Fibroblast of lung (primary cell): Measurements from ENCODE around the gene ADAT1. TPM values are rescaled to one million over a fixed set of nuclear protein-coding genes. Genes with fewer than 3 reads are reported as not detected.

Experiments
- DNase-seq, 2 donors: peaks; one replicate each; pipeline versions ENCODE4 v3.0.0 to v3.0.0-alpha.2; 2010; ENCODE audit warnings: low read depth in 2 of 2
- H2AFZ ChIP-seq: 2 replicates; pipeline ENCODE4 v1.5.1; 2012; ENCODE audit warnings: low read length, control low read depth, inconsistent platforms
- H3K27ac ChIP-seq: 2 replicates; pipeline ENCODE4 v1.5.1; 2011; ENCODE audit warnings: low read length, control low read depth; ENCODE audit not compliant: insufficient read depth
- H3K27me3 ChIP-seq: 2 replicates; pipeline ENCODE4 v1.5.1; 2011; ENCODE audit warnings: mild to moderate bottlenecking, low read length; ENCODE audit not compliant: control insufficient read depth, insufficient read depth
- H3K36me3 ChIP-seq: 2 replicates; pipeline ENCODE4 v1.5.1; 2011; ENCODE audit warnings: low read length; ENCODE audit not compliant: control insufficient read depth, insufficient read depth
- H3K4me1 ChIP-seq: 2 replicates; pipeline ENCODE4 v1.5.1; 2011; ENCODE audit warnings: low read length; ENCODE audit not compliant: control insufficient read depth, insufficient read depth; ENCODE audit errors: extremely low read depth
- H3K4me2 ChIP-seq: 2 replicates; pipeline ENCODE4 v1.5.1; 2011; ENCODE audit warnings: low read length, control low read depth; ENCODE audit not compliant: insufficient read depth; ENCODE audit errors: extremely low read depth
- H3K4me3 ChIP-seq, 4 experiments: fragments of 200-600 bp in 1 of 4; sonication (generic) in 1 of 4; replicated peaks in 1 of 4; 2 replicates each; pipeline ENCODE4 v1.5.1; 2011 to 2016; ENCODE audit warnings: low read length in 4 of 4, low read depth in 3 of 4, mild to moderate bottlenecking in 3 of 4, control low read depth in 2 of 4, inconsistent platforms in 1 of 4, mixed read lengths in 1 of 4; ENCODE audit not compliant: insufficient read depth in 1 of 4; ENCODE audit errors: control extremely low read depth in 1 of 4
- H3K79me2 ChIP-seq: 2 replicates; pipeline ENCODE4 v1.5.1; 2012; ENCODE audit warnings: mild to moderate bottlenecking, low read length, inconsistent platforms; ENCODE audit not compliant: control insufficient read depth, insufficient read depth
- H3K9ac ChIP-seq: 2 replicates; pipeline ENCODE4 v1.5.1; 2011; ENCODE audit warnings: mild to moderate bottlenecking, low read length, control low read depth; ENCODE audit not compliant: insufficient read depth
- H3K9me3 ChIP-seq: 2 replicates; pipeline ENCODE4 v1.5.1; 2012; ENCODE audit warnings: low read depth, low read length; ENCODE audit not compliant: control insufficient read depth, insufficient read depth
- H4K20me1 ChIP-seq: 2 replicates; pipeline ENCODE4 v1.5.1; 2011; ENCODE audit warnings: low read length; ENCODE audit not compliant: control insufficient read depth, insufficient read depth; ENCODE audit errors: extremely low read depth
- CTCF ChIP-seq, 2 donors: IDR thresholded peaks in 1 of 2; conservative IDR thresholded peaks in 1 of 2; 1 replicate in 1 of 2; 2 replicates in 1 of 2; pipeline ENCODE4 v1.5.1; 2011 to 2012; ENCODE audit warnings: low read length in 2 of 2, control low read depth in 1 of 2, inconsistent platforms in 1 of 2, low read depth in 1 of 2, mild to moderate bottlenecking in 1 of 2
- EZH2 ChIP-seq: IDR thresholded peaks from 2 replicates; pipeline ENCODE4 v1.5.1; 2012; ENCODE audit warnings: low read length, control low read depth, mild to moderate bottlenecking; ENCODE audit errors: missing control alignments
- polyA plus RNA-seq, 2 donors: library from polyadenylated mRNA; depleted of rRNA in 1 of 2; stranded (reverse) in 1 of 2; unstranded in 1 of 2; fragments of >200 nt; gene quantifications; 2 replicates each; pipeline ENCODE4 v1.2.1, GENCODE V29; 2011 to 2012; ENCODE audit warnings: missing spikeins in 1 of 2
- total RNA-seq: library from RNA; depleted of rRNA; stranded (reverse); fragments of >200 nt; gene quantifications from 2 replicates; pipeline ENCODE4 v1.2.1, GENCODE V29; 2014

The ADAT1 gene
- total and polyA plus RNA-seq, 2 donors (not counting 1 experiment from before 2014, with no cell fraction given): 32.1 to 50.4 TPM

GRCh38 chr16:75628351-75628750 lies 5.3 kb upstream of the ADAT1 start:
- no peaks in the 10 kb centered on the region for H4K20me1 ChIP-seq
- no peaks in the 10 kb centered on the region for H3K79me2 ChIP-seq
- H3K9me3 ChIP-seq: no peaks in the 10 kb centered on the region
- H3K4me3 ChIP-seq: no peak overlapping the region
- H3K4me2 ChIP-seq: no peak overlapping the region
- H2AFZ ChIP-seq: no peak overlapping the region
- no peak for TF ChIP-seq CTCF (conservative IDR thresholded peaks at IDR 0.05 in 1 of 2, IDR thresholded peaks at IDR 0.05 in 1 of 2; ENCODE audit: low read depth in 1 of 2, low read length in 2 of 2)
- no peak for TF ChIP-seq EZH2
- DNase-seq: no peak
- no peak overlapping the region for H3K9ac ChIP-seq
- H3K4me1 ChIP-seq: no peaks in the 10 kb centered on the region
- H3K27ac ChIP-seq: no peak overlapping the region
- no peaks in the 10 kb centered on the region for H3K27me3 ChIP-seq
- H3K36me3 ChIP-seq: peaks cover 15% of the 10 kb centered on the region

GRCh38 chr16:75627851-75628250 lies 4.8 kb upstream of the ADAT1 start:
- peak in 1 of 2 donors; percentile 32 for DNase-seq
- TF ChIP-seq CTCF (conservative IDR thresholded peaks at IDR 0.05 in 1 of 2, IDR thresholded peaks at IDR 0.05 in 1 of 2; ENCODE audit: low read depth in 1 of 2, low read length in 2 of 2) (no peak), EZH2 (no peak)
- no peak overlapping the region for H3K27ac ChIP-seq

GRCh38 chr16:75626806-75627205 lies 3.7 kb upstream of the ADAT1 start:
- H3K36me3 ChIP-seq: peaks cover 13% of the 10 kb centered on the region
- DNase-seq: no peak
- H3K4me2 ChIP-seq: no peak overlapping the region
- H3K27me3 ChIP-seq: no peaks in the 10 kb centered on the region
- H3K79me2 ChIP-seq: peaks cover 5% of the 10 kb centered on the region
- H3K9me3 ChIP-seq: no peaks in the 10 kb centered on the region
- H3K9ac ChIP-seq: no peak overlapping the region
- no peak overlapping the region for H3K4me3 ChIP-seq
- H3K27ac ChIP-seq: no peak overlapping the region
- H3K4me1 ChIP-seq: peaks cover 4% of the 10 kb centered on the region
- H2AFZ ChIP-seq: no peak overlapping the region
- H4K20me1 ChIP-seq: no peaks in the 10 kb centered on the region
- TF ChIP-seq CTCF (conservative IDR thresholded peaks at IDR 0.05 in 1 of 2, IDR thresholded peaks at IDR 0.05 in 1 of 2; ENCODE audit: low read depth in 1 of 2, low read length in 2 of 2): no peak
- TF ChIP-seq EZH2: no peak

More at GRCh38 chr16:75627851-75628250, 4.8 kb upstream of the ADAT1 start:
- Histone ChIP-seq H3K79me2 (no peaks in the 10 kb centered on the region), H3K4me2 (no peak overlapping the region), H4K20me1 (no peaks in the 10 kb centered on the region), H3K4me3 (no peak overlapping the region), H3K9ac (no peak overlapping the region), H3K36me3 (peaks cover 15% of the 10 kb centered on the region), H3K27me3 (no peaks in the 10 kb centered on the region), H3K4me1 (no peaks in the 10 kb centered on the region), H3K9me3 (no peaks in the 10 kb centered on the region), H2AFZ (no peak overlapping the region)
